Gastroesophageal sphincter (tissue), 4 donors: ENCODE measurements around the gene MAP7D2. TPM values are rescaled to one million over a fixed set of nuclear protein-coding genes. Genes with fewer than 3 reads are reported as not detected.

Source experiments
- ATAC-seq: fragments of 150-250 bp; one replicate; pipeline ENCODE4 v1.9.1; 2016; ENCODE audit warnings: mild to moderate bottlenecking, moderate library complexity
- H3K27ac ChIP-seq, 4 donors: fragments of 200-600 bp; sonication (generic) in 3 of 4; 1 replicate in 3 of 4; 2 replicates in 1 of 4; pipeline ENCODE4 v1.5.1; 2016 to 2019
- H3K27me3 ChIP-seq: fragments of 200-600 bp; sonication (generic); one replicate; pipeline ENCODE4 v1.5.1; 2019
- H3K36me3 ChIP-seq, 2 donors: fragments of 200-600 bp; sonication (generic); one replicate each; pipeline ENCODE4 v1.5.1; 2019; ENCODE audit warnings: control low read depth in 1 of 2
- H3K4me1 ChIP-seq, 3 donors: fragments of 200-600 bp; sonication (generic); 1 replicate in 2 of 3; 2 replicates in 1 of 3; pipeline ENCODE4 v1.5.1; 2016 to 2019; ENCODE audit warnings: control low read depth in 2 of 3
- H3K4me3 ChIP-seq, 2 donors: fragments of 200-600 bp; sonication (generic); one replicate each; pipeline ENCODE4 v1.5.1; 2019; ENCODE audit warnings: mild to moderate bottlenecking in 1 of 2, moderate library complexity in 1 of 2
- H3K9me3 ChIP-seq, 3 donors: fragments of 200-600 bp; sonication (generic); one replicate each; pipeline ENCODE4 v1.5.1; 2017 to 2019; ENCODE audit warnings: control low read depth in 2 of 3
- EP300 ChIP-seq: sonication (generic); formaldehyde crosslinking; IDR thresholded peaks from one replicate; pipeline ENCODE4 v1.6.1; 2017; ENCODE audit warnings: antibody characterized with exemption, mild to moderate bottlenecking
- POLR2A ChIP-seq, 2 donors: fragments of 450-650 bp; IDR thresholded peaks; one replicate each; pipeline ENCODE4 v1.6.1; 2017; ENCODE audit warnings: antibody characterized with exemption in 2 of 2, mild to moderate bottlenecking in 2 of 2, moderate library complexity in 1 of 2
- POLR2AphosphoS5 ChIP-seq: sonication (generic); formaldehyde crosslinking; IDR thresholded peaks from one replicate; pipeline ENCODE4 v1.6.1; 2017; ENCODE audit warnings: antibody characterized with exemption
- WGBS, 2 donors: methylation state at CpG; one replicate each; pipeline ENCODE4 v1.1.5; 2018; ENCODE audit warnings: low coverage in 1 of 2; 5-methylcytosine and 5-hydroxymethylcytosine counted together
- total RNA-seq, 4 donors: library from RNA; depleted of rRNA; stranded (reverse); fragments of >200 nt; gene quantifications; one replicate each; pipeline ENCODE4 v1.1.0, GENCODE V29; 2016
- TF ChIP-seq, protein P1 (sequence below), 4 experiments: fragments of 200-600 bp in 2 of 4; fragments of 450-650 bp in 2 of 4; sonication (generic) in 1 of 4; IDR thresholded peaks; one replicate each; pipeline ENCODE4 v1.5.1; 2017 to 2019; ENCODE audit warnings: antibody characterized with exemption in 4 of 4, mild to moderate bottlenecking in 2 of 4, moderate library complexity in 2 of 4

Gene MAP7D2
- total RNA-seq, 4 donors from 2014 or later, result 0.27 to 0.42 (median 0.27) TPM; not detected in 1

DNA sequence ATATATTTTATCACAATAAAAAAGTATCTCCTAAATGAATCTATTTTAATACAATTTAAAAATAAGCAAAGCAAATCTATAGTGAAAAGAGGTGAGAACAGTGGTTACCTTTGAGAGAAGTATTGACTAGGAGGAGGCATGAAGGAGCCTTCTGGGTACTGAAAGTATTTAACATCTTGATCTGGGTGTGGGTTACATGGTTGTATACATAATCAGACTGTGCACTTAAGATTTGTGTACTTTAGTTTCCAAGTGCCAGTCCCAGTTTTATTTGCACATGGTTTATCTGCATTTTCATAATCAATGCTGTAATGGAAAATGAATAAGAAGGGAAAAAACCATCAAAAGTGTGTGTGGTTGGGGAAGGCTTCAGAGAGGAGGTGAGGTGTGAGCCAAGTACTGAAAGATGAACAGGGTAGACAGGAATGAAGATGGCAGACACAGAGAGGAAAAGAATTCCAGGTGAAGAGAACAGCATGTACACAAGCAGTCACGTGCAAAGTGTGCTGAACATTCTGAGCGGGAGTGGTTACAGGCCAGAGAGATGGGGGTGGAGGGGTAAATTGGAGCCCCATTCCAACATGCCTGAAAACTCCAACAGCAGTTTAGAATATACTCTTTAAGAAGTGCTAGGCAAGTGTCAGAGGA, 14.6 kb downstream of the MAP7D2 start:
- Histone ChIP-seq H3K27ac (no peak overlapping the region), H3K27me3 (no peaks in the 10 kb centered on the region), H3K9me3 (no peaks in the 10 kb centered on the region), H3K4me1 (no peaks in the 10 kb centered on the region), H3K36me3 (no peaks in the 10 kb centered on the region), H3K4me3 (no peak overlapping the region)
- no peak for ATAC-seq
- WGBS, 2 donors, result 90 to 95% methylated on average over 2 of the region's 2 CpGs
- TF ChIP-seq, protein P1, sequence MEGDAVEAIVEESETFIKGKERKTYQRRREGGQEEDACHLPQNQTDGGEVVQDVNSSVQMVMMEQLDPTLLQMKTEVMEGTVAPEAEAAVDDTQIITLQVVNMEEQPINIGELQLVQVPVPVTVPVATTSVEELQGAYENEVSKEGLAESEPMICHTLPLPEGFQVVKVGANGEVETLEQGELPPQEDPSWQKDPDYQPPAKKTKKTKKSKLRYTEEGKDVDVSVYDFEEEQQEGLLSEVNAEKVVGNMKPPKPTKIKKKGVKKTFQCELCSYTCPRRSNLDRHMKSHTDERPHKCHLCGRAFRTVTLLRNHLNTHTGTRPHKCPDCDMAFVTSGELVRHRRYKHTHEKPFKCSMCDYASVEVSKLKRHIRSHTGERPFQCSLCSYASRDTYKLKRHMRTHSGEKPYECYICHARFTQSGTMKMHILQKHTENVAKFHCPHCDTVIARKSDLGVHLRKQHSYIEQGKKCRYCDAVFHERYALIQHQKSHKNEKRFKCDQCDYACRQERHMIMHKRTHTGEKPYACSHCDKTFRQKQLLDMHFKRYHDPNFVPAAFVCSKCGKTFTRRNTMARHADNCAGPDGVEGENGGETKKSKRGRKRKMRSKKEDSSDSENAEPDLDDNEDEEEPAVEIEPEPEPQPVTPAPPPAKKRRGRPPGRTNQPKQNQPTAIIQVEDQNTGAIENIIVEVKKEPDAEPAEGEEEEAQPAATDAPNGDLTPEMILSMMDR (IDR thresholded peaks at IDR 0.05), result no peak
- TF ChIP-seq EP300, result no peak
- no peak for TF ChIP-seq POLR2A (IDR thresholded peaks at IDR 0.05)

DNA sequence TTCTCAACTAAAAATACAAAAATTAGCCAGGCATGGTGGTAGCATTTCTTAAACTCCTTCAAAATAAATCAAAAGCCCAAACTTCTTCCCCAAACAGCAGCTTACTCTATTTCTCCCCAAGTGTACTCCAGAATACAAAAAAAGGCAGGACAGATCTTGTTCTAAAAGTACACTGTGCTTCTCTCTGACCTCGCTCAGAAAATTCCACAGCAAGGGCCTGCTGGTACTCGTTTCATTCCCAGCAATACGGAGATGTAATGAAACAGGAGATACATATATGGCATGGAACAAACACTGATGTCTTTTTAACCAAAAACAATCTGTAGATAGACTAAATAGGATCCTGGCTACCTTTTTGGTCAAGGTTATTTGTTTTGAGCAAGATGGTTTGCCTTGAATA, 25.2 kb downstream of the MAP7D2 start:
- ATAC-seq, result no peak
- 60 to 78% methylated on average over 1 to 3 of the region's 3 CpGs for WGBS, 2 donors
- H3K27me3 ChIP-seq, result no peaks in the 10 kb centered on the region
- no peaks in the 10 kb centered on the region for H3K9me3 ChIP-seq
- no peak overlapping the region for H3K4me3 ChIP-seq
- no peaks in the 10 kb centered on the region for H3K36me3 ChIP-seq
- TF ChIP-seq POLR2A (IDR thresholded peaks at IDR 0.05) (no peak), EP300 (no peak), POLR2AphosphoS5 (no peak)
- TF ChIP-seq, protein P1 (IDR thresholded peaks at IDR 0.05), result no peak
- H3K27ac ChIP-seq, result no peak overlapping the region
- H3K4me1 ChIP-seq, result no peaks in the 10 kb centered on the region

DNA sequence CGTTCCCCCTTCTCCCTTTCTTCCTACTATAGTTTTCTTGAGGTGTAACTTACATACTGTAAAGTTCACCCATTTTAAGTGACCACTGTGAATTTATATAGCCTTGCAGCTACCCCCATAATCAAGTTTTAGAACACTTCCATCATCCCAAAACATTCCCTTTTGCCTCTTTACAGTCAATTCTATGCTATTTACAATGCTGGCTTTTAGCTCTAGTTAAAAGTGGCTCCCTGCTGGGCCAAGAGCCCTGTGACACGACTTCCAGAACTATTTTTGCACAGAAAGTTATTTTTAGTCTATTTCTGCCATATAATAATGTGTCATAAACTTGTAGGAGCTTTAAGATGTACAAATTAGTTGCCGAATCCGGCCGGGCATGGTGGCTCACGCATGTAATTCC, 26.9 kb downstream of the MAP7D2 start:
- H3K9me3 ChIP-seq, result no peaks in the 10 kb centered on the region
- H3K4me1 ChIP-seq, result no peaks in the 10 kb centered on the region
- no peaks in the 10 kb centered on the region for H3K36me3 ChIP-seq
- H3K27me3 ChIP-seq, result no peaks in the 10 kb centered on the region
- no peak for ATAC-seq
- no peak overlapping the region for H3K4me3 ChIP-seq
- 79% methylated on average over 1 of the region's 6 CpGs; no CpG with 5 or more reads in 1 of the 2 donors for WGBS, 2 donors
- TF ChIP-seq POLR2AphosphoS5, result no peak
- no peak for TF ChIP-seq EP300
- TF ChIP-seq, protein P1 (IDR thresholded peaks at IDR 0.05), result no peak
- no peak for TF ChIP-seq POLR2A (IDR thresholded peaks at IDR 0.05)
- H3K27ac ChIP-seq, result no peak overlapping the region

DNA sequence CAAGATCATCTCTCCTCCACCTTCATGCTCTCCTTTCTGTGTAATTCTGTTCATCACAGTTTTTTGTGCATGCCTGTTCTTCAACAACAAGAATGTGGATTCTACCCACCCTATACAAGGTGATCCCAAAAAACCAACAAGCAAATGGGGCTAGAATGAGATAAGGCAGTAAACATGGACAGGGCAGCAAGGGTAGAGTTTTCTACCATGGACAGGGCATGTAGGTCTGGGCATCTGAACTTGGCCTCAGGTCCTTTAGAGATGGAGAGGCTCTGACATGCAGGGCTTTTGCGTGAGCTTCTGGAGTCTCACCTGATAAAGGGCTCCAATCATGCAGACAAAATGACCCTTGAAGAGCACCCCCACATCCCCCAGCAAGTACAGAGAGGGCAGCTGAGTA, 36.4 kb downstream of the MAP7D2 start:
- TF ChIP-seq POLR2AphosphoS5 (no peak), EP300 (no peak), POLR2A (IDR thresholded peaks at IDR 0.05) (no peak)
- TF ChIP-seq, protein P1 (IDR thresholded peaks at IDR 0.05), result no peak
- Histone ChIP-seq H3K4me3 (no peak overlapping the region), H3K27ac (no peak overlapping the region), H3K36me3 (no peaks in the 10 kb centered on the region), H3K4me1 (no peaks in the 10 kb centered on the region), H3K27me3 (no peaks in the 10 kb centered on the region), H3K9me3 (no peaks in the 10 kb centered on the region)
- no CpG with 5 or more reads among the region's 1 CpG for WGBS, 2 donors
- ATAC-seq, result no peak

DNA sequence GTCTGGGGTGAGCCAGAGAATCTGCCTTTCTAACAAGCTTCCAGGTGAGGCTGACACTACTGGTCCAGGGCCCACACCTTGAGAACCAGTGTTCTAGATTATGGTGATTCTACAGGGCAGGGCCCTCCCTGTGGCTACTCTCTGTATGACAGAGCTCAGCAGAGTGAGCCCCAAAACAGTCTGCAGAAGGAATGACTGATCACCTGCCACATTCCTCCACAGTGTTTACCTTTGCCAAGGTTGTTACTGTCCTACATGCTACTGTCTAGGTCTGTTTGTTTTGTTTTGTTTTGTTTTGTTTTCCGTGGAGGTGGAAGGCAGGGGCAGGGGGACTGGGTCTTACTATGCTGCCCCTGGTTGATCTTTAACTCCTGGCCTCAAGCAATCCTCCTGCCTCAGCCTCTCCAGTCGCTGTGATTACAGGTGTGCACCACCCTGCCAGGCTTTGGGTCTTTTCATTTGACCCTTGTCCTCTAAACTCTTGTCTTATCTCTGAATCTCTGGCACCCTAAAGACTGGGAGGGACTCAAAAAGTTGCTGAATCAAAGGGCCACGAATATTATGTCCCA, 45.1 kb downstream of the MAP7D2 start:
- TF ChIP-seq, protein P1 (IDR thresholded peaks at IDR 0.05), result no peak
- TF ChIP-seq EP300 (no peak), POLR2A (IDR thresholded peaks at IDR 0.05) (no peak), POLR2AphosphoS5 (no peak)
- Histone ChIP-seq H3K4me1 (peaks cover 0 to 12% (median 8%) of the 10 kb centered on the region in 3 donors), H3K27ac (no peak overlapping the region), H3K36me3 (no peaks in the 10 kb centered on the region), H3K27me3 (no peaks in the 10 kb centered on the region), H3K4me3 (no peak overlapping the region), H3K9me3 (no peaks in the 10 kb centered on the region)
- WGBS, 2 donors, result 28 to 85% methylated on average over 3 of the region's 3 CpGs
- ATAC-seq, result no peak
